Erythroblast (primary cell): ENCODE data around the gene ERV3-1.

Source experiments
- GATA1 ChIP-seq: IDR thresholded peaks from 2 replicates; pipeline ENCODE4 v1.6.1; 2011; ENCODE audit warnings: low read depth, mild to moderate bottlenecking, control low read depth, low read length, moderate library complexity
- POLR2A ChIP-seq: IDR thresholded peaks from 2 replicates; pipeline ENCODE4 v1.6.1; 2011; ENCODE audit warnings: mild to moderate bottlenecking, low read length

- TF ChIP-seq POLR2A (no peak), GATA1 (no peak)
These were observed 15.6 kb downstream of the ERV3-1 start, which contains the start of gene ZNF117 for GRCh38 chr7:64990936-64991335.
